NCI-H146 treated with DMSO at 0.1 percent for 48 hours (cell line): ENCODE results near the gene UBE2G2.
A peak's percentile ranks its signal among the peaks of the same experiment; 100 is the strongest.

Source experiments
- DNase-seq: peaks from one replicate; lab custom pipeline; 2025; ENCODE audit not compliant: unreplicated experiment; lab: John Stamatoyannopoulos, UW

Gene UBE2G2

DNA sequence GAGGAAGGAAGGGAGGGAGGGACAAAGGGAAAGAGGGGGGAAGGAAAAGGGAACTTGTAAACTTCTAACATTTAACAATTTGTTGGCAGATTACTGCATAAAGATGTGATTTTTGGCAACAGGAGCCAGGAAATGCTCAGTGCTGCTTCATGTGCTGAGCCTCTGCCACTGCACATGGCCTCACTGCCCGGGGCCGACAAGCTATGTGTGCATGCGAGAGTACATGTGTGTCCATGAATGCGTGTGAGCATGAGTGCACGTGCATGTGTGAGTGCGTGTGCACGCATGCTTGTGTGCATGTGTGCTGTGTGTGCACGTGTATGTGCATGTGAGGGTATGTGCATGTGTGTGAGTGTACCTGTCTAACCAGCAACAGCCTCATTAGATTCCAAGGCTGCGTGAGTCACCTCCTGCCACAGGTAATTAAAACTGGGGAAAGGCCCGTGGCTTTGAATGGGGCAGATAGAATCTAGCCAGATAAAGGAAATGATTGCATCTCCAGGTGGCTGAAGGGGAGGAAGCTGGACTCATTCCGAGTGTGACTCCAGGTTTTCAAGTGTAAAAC lies 48.9 kb downstream of the UBE2G2 start:
- DNase-seq: peak; percentile 37

DNA sequence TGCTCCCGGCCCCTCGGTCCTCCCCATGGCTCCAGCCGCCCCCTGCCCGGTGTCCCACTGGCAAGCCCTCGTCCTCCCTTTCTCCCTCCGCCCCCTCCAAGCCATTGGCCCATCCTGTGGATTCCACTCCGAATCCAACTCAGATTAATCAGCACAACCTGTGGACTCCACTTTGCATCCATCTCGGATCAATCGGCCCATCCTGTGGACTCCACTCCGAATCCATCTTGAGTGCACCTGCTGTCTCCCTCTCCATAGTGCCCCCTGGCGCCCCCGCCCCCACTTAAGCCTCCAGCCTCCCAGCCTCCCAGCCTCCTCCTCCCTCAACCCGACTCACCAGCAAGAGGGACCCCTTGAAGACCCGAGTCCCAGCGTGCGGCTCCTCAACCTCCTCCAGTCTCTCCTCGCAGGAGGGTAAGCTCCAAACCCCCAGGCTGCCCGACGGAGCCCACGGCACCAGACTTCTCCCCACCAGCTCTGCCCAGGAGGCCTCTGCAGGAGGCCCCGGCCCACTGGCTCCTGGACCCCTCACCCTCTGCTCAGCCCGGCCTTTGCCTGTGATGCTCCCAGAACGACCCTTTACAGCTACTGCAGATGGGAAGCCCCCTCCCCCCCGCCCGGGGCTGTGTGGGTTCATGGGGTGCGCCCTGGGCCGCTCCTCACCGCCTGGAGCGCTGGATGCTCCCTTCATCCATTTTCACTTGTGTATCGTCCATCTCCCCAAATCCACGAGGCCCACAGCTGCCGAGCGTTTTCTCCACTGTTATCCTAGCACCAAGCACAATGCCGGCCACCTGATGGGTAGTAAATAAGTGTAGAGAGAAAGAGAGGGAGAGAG lies 49.6 kb downstream of the UBE2G2 start:
- no peak for DNase-seq

DNA sequence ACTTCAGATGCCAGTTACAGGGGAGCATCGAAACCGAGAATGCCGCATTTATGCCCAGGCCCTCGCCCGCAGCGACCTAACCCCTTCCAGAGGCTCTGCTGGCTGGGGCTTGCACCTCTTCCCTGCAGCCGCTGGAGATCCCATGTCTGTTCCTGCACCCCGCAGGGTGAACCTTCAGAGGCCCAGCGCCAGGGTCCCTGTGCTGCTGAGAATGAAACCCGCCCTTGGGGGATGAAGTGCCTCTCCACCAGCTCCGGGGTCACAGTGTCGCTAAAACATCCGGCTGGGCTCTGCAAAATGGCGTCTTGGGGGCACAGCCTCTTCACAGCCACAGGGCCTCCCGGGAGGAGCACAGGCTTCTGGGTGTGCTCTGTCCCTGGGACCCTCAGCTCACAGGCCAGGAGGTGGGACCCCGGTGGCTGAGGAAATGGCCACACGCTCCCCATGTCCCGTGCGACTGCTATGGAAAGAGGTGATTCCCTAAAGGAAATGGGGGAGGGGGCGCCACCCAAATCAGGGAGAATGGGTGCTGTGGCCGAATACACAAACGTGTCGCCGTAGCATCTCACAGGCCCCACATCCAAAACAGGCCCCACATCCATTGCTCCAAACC lies 50.3 kb downstream of the UBE2G2 start:
- no peak for DNase-seq

DNA sequence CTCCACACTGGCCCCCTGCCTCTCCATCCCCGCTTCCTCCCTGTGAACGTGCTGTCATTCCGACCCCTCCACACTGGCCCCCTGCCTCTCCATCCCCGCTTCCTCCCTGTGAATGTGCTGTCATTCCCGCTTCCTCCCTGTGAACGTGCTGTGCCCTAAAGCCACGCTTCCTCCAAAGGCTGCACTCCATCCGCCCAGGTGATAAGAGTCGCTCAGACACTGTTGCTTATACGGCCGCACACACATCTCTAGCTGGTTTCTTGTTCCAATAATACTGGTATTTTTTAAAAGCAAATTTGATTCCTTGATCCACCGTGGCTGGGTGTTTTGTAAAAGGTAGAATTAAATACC lies 51.0 kb downstream of the UBE2G2 start:
- DNase-seq: no peak

DNA sequence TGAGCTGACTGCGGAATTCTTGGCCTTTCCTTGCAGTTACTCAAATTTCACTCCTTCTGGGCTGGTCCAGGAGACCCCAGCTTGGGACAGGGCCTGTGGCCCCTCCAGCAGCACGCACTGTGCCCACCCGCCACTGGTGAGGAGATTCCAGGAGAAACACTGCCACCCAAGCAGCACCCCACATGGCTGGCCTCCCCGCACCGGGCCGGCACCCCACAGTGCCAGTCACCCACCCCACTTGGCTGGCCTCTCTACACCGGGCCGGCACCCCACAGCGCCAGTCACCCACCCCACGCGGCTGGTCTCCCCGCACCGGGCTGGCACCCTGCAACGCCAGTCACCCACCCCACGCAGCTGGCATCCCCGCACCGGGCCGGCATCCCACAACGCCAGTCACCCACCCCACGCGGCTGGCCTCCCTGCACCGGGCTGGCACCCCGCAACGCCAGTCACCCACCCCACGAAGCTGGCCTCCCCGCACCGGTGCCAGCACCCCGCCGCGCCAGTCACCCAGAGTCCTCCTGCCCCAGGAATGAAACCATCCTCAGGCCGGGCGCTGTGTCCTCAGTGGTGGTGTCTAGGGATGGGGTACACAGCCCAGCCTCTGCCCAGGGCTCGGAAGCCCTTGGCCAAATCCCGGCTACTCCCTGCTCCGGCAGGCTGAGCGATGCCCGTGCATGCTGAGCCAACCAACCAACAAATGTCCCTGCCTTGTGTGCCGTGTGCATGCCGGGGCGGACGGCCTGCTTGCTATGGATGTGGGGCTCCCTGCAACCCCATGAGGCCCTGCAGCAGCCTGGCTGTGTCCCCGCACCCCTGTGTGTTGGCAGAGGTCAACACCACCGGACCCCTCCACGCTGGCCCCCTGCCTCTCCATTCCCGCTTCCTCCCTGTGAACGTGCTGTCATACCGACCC lies 51.6 kb downstream of the UBE2G2 start:
- DNase-seq: no peak

DNA sequence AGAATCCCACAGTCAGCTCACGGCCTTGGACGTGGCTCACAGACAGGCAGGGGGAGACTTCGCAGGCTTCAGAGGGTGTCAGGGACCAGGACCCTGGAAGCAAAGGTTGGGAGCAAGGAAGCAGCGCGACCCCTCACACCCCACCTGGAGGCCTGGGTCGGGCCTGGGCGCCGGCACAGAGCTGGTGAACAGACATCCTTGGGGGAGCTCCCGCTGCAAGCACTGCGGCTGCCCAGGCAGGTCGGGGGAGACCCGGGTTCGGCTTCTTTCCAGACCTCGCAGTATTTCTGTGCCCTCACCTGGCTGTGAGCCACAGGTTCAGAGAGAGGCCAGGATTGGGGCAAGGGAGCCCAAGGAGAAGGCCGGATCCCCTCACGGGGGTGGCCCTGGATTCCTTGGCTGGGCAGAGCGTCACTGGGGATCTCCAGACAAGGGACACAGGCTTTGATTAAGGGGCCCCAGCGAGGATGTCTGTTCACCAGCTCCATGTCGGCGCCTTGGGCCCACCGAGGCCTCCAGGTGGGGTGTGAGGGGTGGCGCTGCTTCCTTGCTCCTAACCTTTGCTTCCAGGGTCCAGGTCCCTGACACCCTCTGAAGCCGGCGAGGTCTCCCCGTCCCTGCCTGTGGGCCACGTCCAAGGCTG lies 52.4 kb downstream of the UBE2G2 start:
- DNase-seq: no peak

DNA sequence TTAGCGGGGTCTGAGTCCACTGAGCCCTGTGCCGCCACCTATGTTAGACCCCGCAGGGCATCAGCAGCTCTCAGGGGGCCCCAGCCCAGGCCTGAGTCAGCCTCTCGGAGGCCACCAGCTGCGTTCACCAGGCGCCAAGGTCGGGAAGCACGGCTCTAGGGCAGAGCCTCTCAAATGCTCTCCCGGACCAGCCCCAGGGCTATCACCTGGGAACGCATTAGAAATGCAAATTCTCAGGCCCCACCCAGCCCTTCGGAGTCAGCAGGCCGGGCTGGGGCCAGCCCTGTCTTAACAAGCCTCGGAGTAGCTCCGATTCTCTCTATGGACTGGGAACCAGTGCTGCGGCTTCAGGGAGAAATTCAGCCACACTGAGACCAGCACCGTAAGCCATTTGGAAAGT lies 53.0 kb downstream of the UBE2G2 start:
- DNase-seq: peak; percentile 15

DNA sequence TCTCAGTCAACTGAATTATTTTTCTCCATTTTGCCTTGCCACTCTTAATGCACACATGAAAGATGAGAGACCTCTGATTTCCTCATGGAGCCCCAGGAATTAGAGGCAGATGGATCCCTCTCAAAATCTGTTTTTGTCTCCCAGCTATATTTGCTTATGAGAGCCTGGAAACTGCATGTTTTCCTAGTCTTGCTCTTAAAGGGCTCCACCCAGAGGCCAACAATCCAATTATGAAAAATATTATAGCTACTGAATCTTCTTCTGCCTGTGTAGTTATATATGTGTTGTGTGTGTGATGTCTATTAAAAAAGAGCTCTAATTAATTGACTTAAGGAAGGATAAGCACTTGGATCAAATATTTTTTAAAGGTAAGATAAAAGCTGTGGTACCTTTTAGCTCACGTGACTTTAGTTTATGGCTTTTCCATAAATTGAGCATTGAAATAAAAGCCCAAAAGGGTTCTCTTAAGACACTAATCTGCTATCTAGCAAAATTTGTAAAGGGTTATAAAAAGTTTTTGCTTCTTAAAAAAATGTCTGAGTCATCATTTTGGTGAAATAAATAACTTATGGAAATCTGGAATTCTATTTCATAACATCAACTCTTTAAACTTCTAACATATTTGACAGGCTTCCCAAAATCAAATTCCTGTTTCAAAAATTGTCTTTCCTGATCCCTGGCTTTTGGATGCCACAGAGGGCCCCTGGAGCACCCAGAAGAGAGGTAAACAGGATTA lies 59.0 kb downstream of the UBE2G2 start:
- peak; percentile 25 for DNase-seq

DNA sequence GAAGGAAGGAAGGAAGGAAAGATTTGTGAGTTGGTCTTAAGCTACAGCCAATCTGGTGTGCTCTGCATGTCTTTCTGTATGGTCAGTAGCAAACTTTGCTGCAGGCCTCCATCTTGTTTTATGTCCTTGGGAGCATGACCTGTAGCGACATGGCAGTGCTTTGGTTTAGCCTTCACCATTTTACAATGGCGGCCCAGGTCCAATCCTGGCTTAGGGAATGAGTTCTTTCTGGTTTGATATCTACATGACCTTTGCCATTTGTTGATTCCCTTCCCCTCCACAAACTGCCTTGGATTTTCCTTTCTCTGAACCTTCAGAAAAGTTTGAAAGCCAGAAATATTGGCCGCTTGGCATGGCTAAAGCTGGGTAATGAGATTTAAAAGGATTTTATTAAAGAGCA lies 59.7 kb downstream of the UBE2G2 start:
- no peak for DNase-seq

DNA sequence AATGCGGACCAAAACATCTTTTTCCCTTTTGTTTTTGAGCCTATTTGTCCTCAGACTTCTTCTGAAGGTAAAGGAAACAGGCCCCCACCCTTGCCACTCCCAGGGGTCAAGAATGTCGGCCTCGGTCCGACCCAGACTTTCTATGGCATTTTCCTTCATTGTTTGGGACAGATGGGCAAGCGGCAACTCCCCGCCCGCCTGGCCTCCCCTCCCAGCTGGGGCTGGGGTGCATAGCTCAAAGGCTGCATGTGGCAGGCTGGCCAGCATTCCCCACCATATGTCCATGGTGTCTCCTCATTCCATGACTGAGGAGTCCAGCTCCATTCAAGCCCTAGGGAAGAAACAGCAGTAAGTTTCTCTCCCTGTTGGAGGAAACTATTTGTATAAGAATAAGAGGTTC lies 60.9 kb downstream of the UBE2G2 start:
- DNase-seq: no peak

DNA sequence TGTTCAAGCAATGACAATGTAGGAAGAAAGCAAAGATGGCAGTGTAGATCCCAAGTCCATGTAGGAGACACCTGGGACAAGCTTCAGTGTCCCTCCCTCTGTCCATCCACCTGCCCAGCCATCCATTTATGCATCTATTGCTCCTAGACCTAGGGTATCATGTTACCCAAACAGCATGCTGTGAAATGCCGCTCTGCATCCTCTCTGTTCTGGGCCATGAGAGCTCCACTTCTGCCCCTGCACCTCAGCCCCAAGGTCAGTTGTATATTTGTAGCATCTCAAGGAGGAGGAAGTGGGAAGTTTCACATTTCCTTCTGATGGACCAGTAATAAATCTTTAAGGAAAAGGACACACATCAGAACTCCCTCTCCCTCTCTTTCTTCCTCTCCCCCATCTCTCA lies 62.3 kb downstream of the UBE2G2 start:
- DNase-seq: peak; percentile 28

DNA sequence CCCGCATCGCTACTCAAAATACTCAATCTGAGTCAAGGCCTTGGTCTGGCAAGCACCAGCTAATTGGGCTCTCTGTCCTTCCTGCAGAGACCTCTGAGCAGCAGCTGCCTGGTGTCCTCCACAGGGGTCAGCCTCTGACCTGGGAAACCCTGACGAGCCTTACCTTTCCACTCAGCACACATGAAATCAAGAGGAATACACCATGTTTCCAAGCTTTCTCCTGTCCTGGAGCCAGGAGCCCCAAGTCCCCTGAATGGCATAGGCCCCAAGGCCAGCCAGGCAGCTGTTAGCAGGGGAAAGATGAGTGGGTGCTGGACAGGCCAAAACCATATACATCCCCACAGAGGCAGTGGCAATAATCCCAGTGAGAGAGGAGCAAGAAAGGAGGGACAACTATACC lies 63.0 kb downstream of the UBE2G2 start:
- DNase-seq: no peak

DNA sequence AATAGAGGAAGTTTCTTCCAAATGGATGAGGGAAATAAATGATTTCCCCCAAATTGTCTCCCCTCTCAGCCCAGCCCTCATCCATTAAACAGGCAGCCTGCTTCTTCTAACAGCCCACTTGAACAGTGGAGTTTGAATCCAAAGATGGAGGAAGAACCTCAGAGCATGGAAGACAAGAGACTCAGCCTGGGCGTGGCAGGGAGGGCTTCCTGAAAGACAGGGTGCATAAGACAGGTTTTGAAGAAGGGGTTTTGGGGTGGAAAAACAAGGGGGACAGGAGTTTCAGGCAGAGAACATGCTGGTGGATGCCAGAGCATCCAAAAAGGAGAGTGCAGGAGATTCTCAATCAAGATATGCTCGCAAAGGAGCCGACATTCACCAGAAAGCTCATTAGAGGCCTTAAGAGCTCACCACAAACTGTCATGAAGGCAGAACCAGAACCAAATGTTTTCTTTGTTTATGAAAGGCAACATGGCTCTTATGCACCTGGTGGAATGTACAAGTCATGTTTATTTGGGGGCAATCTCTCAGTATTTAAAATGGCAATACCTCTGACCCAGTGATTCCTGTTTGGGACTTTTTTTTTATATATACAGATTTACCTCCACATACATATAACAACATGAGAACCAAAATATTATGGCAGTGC lies 63.8 kb downstream of the UBE2G2 start:
- no peak for DNase-seq

DNA sequence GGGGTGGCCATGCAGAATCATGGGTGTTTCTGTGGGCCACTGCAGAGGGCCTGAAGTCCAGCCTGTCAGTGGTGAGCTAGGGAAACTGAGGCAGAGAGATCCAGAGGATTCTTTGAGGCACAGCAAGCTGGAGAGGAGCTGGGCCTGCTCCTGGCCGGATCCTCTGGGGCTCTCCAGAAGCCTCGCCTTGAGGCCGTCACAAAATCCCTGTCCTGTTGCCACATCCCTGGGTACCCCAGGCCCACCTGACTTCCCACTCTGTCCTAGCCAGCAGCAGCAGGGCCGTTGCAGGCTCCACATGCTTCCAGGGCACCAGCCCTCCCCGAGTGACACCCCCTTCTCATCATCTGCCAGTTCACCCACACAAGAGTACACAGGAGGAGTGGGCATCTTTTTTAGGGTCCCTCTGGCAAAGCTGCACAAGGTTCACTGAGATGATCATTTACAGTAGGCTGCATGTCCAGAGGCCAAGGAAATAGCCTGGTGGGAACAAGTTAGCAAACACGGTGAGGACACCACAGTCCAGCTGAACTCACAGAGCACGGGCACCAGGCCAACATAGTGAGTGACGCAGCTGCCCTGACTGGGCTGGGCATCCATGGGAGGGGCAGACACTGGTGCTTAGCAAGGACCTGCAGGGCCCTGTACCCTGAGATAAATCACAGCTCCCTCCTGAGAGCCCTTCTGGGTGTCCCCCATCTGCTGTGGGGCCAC lies 65.2 kb downstream of the UBE2G2 start:
- DNase-seq: peak; percentile 70

DNA sequence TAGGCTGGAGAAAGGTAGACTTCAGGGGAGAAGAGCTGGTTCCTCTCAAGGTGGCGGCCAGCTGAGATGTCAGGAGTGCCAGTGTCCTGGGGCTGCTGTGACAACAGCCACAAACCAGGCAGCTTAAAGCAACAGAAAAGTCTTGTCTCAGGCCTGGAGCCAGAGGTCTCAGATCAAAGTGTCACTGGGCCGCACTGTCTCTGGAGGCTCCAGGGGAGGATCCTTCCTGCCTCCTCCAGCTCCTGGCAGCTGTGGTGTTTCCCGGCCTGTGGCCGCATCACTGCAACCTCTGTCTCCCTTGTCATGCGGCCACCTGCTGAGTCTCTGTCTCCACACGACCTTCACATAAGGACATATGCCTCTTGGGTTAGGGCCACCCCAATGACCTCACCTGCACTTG lies 65.8 kb downstream of the UBE2G2 start:
- no peak for DNase-seq

DNA sequence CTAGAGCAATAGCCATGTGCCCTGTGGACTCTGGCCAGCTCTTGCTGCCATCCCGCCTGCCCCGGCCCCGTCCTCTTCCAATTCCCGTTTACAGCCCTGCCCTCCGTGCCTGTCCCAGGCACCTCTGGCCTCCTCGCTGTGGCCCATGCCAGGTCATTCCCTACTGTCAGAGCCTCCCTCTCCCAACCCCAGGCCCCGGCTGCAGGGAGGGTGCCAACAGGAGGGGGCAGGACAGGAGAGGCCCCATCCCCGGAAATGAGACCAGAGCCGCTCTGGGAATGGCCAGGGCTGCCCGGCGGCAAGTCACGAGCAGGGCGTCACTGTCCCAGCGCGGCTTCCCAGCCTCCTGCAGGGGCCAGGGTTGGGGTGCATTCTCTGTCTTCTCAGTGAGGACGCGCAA lies 66.8 kb downstream of the UBE2G2 start:
- DNase-seq: no peak

DNA sequence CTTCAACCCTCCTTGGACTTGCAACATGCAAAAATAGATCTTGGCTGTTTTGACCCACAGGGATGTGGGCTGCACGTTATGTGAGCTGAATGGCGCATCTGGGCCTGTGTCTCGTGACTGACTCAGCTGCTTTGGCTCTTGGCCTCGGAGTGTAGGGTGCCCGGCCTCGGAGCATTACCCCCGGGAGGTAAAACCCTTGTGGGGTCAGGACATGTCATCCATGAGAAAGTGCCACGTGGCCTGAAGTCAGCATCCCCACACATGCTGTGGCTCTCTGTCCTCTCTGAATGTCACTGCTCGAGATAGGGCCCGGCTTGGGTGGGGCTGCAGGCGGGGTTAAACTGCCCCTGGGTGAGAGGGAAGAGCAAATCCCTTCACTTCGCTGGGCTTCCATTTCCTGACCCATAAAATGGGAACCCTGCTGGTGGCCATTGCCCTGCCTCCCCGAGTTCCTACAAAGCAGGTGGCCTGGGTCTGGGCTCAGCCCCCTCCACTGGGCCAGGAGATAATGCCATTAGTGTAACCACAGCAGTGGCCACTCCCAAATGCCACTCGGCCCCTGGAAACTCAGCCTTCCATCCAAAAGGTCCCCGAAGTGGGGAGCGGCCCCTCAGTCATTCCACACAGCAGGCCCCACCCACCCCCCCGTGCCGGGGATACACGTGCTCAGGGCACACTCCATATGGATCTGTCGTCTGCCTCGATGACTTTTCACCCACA lies 67.4 kb downstream of the UBE2G2 start:
- DNase-seq: no peak

DNA sequence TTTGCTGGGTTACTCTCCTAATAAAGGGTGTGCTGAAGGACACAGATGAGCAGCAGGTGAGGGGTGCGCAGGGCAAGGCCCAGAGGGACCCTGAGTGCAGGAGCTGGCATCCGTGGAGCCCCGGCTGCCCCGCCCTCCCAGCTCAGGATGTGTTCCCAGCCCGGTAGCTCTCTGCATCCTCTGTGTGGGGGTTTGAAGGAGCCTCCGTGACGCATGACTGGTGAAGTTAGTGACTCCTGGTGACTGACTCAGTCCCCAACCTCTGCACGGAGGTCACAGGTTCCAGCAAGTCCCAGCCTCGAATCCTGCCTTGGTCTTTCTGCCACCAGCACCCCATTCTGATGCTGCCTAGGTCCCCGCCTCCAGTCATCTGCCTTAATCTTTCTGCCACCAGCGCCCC lies 68.7 kb downstream of the UBE2G2 start:
- DNase-seq: no peak

DNA sequence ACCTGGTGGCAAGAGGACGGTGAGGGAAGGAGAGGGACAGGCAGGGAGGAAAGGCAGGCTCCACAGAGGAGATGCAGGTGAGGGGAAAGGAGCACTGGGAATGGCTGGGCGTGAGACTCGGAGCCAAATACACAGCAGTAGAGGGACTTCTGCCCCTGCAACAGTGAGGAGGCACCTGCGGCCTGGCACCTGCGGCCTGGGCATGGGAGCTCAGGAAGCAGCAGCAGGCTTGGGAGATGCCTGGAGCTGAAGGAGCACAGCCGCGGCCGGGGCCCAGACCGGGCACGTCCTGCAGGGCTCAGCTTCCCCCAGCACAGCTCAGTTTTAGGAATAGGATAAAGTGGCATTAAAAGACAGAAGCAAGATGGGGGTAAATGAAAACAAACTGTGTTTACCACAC lies 69.4 kb downstream of the UBE2G2 start:
- DNase-seq: no peak
